H9 (cell line): ENCODE data around the gene COX6B2. TPM values are rescaled to one million over a fixed set of nuclear protein-coding genes. Genes with fewer than 3 reads are reported as not detected.

Source experiments
- DNase-seq: peaks from one replicate; pipeline ENCODE4 v3.0.0-alpha.2; 2017
- H2AFZ ChIP-seq: one replicate; pipeline ENCODE4 v1.6.1; 2013; ENCODE audit warnings: mild to moderate bottlenecking, low read length, control low read depth, moderate library complexity
- H2AK5ac ChIP-seq: 2 replicates; pipeline ENCODE4 v1.6.1; 2013; ENCODE audit warnings: low read length, control low read depth, mixed read lengths; ENCODE audit not compliant: insufficient read length
- H2BK120ac ChIP-seq: one replicate; pipeline ENCODE4 v1.6.1; 2013; ENCODE audit warnings: low read depth, mild to moderate bottlenecking, low read length, control low read depth, inconsistent platforms; ENCODE audit not compliant: poor library complexity, severe bottlenecking
- H2BK12ac ChIP-seq: 2 replicates; pipeline ENCODE4 v1.6.1; 2013; ENCODE audit warnings: low read length, control low read depth, mixed read lengths, low read depth; ENCODE audit not compliant: insufficient read length
- H2BK15ac ChIP-seq: 2 replicates; pipeline ENCODE4 v1.6.1; 2013; ENCODE audit warnings: low read depth, low read length, control low read depth
- H2BK20ac ChIP-seq: one replicate; pipeline ENCODE4 v1.6.1; 2013; ENCODE audit warnings: low read depth, mild to moderate bottlenecking, low read length, control low read depth, inconsistent platforms; ENCODE audit not compliant: poor library complexity, severe bottlenecking
- H2BK5ac ChIP-seq: 2 replicates; pipeline ENCODE4 v1.6.1; 2013; ENCODE audit warnings: low read length, control low read depth, mixed read lengths; ENCODE audit not compliant: insufficient read length
- H3K14ac ChIP-seq: 2 replicates; pipeline ENCODE4 v1.6.1; 2013; ENCODE audit warnings: low read length, control low read depth; ENCODE audit not compliant: insufficient read depth
- H3K18ac ChIP-seq: 2 replicates; pipeline ENCODE4 v1.6.1; 2013; ENCODE audit warnings: low read depth, mild to moderate bottlenecking, mixed read lengths, low read length, control low read depth; ENCODE audit not compliant: insufficient read length
- H3K23ac ChIP-seq: 2 replicates; pipeline ENCODE4 v1.6.1; 2013; ENCODE audit warnings: low read length, control low read depth, mixed read lengths, low read depth; ENCODE audit not compliant: insufficient read length
- H3K23me2 ChIP-seq: 2 replicates; pipeline ENCODE4 v1.6.1; 2013; ENCODE audit warnings: low read depth, mild to moderate bottlenecking, mixed read lengths, low read length, control low read depth; ENCODE audit not compliant: insufficient read length, poor library complexity, severe bottlenecking
- H3K27ac ChIP-seq: 2 replicates; pipeline ENCODE4 v1.5.1; 2013; ENCODE audit warnings: low read length, control low read depth, mixed read lengths, low read depth; ENCODE audit not compliant: insufficient read length
- H3K27me3 ChIP-seq: 2 replicates; pipeline ENCODE4 v1.6.1; 2013; ENCODE audit warnings: low read length, control low read depth, inconsistent platforms; ENCODE audit not compliant: insufficient read depth
- H3K4ac ChIP-seq: 2 replicates; pipeline ENCODE4 v1.6.1; 2013; ENCODE audit warnings: low read depth, mild to moderate bottlenecking, control low read depth, inconsistent platforms, low read length, moderate library complexity
- H3K4me1 ChIP-seq: 2 replicates; pipeline ENCODE4 v1.6.1; 2013; ENCODE audit warnings: low read length, control low read depth, inconsistent platforms; ENCODE audit not compliant: insufficient read depth
- H3K4me2 ChIP-seq: 2 replicates; pipeline ENCODE4 v1.6.1; 2013; ENCODE audit warnings: low read length, control low read depth, mixed read lengths; ENCODE audit not compliant: insufficient read length, insufficient read depth
- H3K56ac ChIP-seq: 2 replicates; pipeline ENCODE4 v1.6.1; 2013; ENCODE audit warnings: low read depth, mild to moderate bottlenecking, mixed read lengths, low read length, control low read depth; ENCODE audit not compliant: insufficient read length
- H3K79me1 ChIP-seq: 2 replicates; pipeline ENCODE4 v1.6.1; 2013; ENCODE audit warnings: low read depth, mild to moderate bottlenecking, moderate library complexity, low read length, control low read depth, inconsistent platforms; ENCODE audit not compliant: insufficient read depth, poor library complexity, severe bottlenecking
- H3K79me2 ChIP-seq: 2 replicates; pipeline ENCODE4 v1.6.1; 2013; ENCODE audit warnings: low read length, control low read depth, inconsistent platforms; ENCODE audit not compliant: insufficient read depth
- H3K9ac ChIP-seq: 2 replicates; pipeline ENCODE4 v1.6.1; 2013; ENCODE audit warnings: low read length, control low read depth, mixed read lengths; ENCODE audit not compliant: insufficient read length; ENCODE audit errors: extremely low read depth
- H3K9me3 ChIP-seq: one replicate; pipeline ENCODE4 v1.6.1; 2013; ENCODE audit warnings: low read depth, low read length, inconsistent platforms; ENCODE audit not compliant: control insufficient read depth
- H3T11ph ChIP-seq: one replicate; pipeline ENCODE4 v1.6.1; 2013; ENCODE audit warnings: mild to moderate bottlenecking, low read length, control low read depth, inconsistent platforms
- H4K20me1 ChIP-seq: one replicate; pipeline ENCODE4 v1.6.1; 2013; ENCODE audit not compliant: control insufficient read depth, insufficient read length, insufficient read depth
- H4K5ac ChIP-seq: 2 replicates; pipeline ENCODE4 v1.6.1; 2013; ENCODE audit warnings: low read depth, mild to moderate bottlenecking, mixed read lengths, low read length, control low read depth; ENCODE audit not compliant: insufficient read length
- H4K8ac ChIP-seq: replicated peaks from 2 replicates; pipeline ENCODE4 v1.6.1; 2013; ENCODE audit warnings: low read length, control low read depth, mixed read lengths, low read depth; ENCODE audit not compliant: insufficient read length
- H4K91ac ChIP-seq: 2 replicates; pipeline ENCODE4 v1.6.1; 2013; ENCODE audit warnings: low read depth, mild to moderate bottlenecking, moderate library complexity, mixed read lengths, low read length, control low read depth; ENCODE audit not compliant: insufficient read length
- H3K27ac Mint-ChIP-seq, 3 experiments: 2 replicates in 2 of 3; 3 replicates in 1 of 3; pipeline ENCODE4 v1.8.0; 2020 to 2021; ENCODE audit warnings: mixed read lengths in 3 of 3, mild to moderate bottlenecking in 1 of 3, moderate library complexity in 1 of 3
- H3K27me3 Mint-ChIP-seq: 2 replicates; pipeline ENCODE4 v1.8.0; 2021; ENCODE audit warnings: low read depth, mild to moderate bottlenecking, moderate library complexity, mixed read lengths
- H3K36me3 Mint-ChIP-seq, 3 experiments: 2 replicates in 2 of 3; 3 replicates in 1 of 3; pipeline ENCODE4 v1.8.0; 2020 to 2021; ENCODE audit warnings: low read depth in 3 of 3, mixed read lengths in 3 of 3; ENCODE audit not compliant: insufficient read depth in 1 of 3
- H3K4me1 Mint-ChIP-seq, 2 experiments: 2 replicates each; pipeline ENCODE4 v1.8.0; 2020; ENCODE audit warnings: mixed read lengths in 2 of 2
- H3K4me3 Mint-ChIP-seq, 2 experiments: 2 replicates in 1 of 2; 3 replicates in 1 of 2; pipeline ENCODE4 v1.8.0; 2020 to 2021; ENCODE audit warnings: mild to moderate bottlenecking in 2 of 2, mixed read lengths in 2 of 2, moderate library complexity in 1 of 2
- H3K9me3 Mint-ChIP-seq, 2 experiments: 2 replicates in 1 of 2; 3 replicates in 1 of 2; pipeline ENCODE4 v1.8.0; 2020; ENCODE audit warnings: mild to moderate bottlenecking in 2 of 2, mixed read lengths in 2 of 2, moderate library complexity in 1 of 2
- CTCF ChIP-seq: fragments of 200-600 bp; sonication (generic); conservative IDR thresholded peaks from 3 replicates; pipeline ENCODE4 v1.8.0; 2021; ENCODE audit warnings: antibody characterized with exemption, mild to moderate bottlenecking
- WGBS: extraction: QIAGEN DNeasy Blood & Tissue Kit; methylation state at CpG from one replicate; pipeline ENCODE4 v1.1.7; 2013; ENCODE audit warnings: missing lambda C conversion rate, low lambda C conversion rate, mixed read lengths; ENCODE audit not compliant: insufficient read length; ENCODE audit errors: extremely low coverage; 5-methylcytosine and 5-hydroxymethylcytosine counted together
- total RNA-seq: library from RNA; stranded (reverse); gene quantifications from 2 replicates; pipeline ENCODE4 v1.2.1, GENCODE V29; 2021

Gene COX6B2
- total RNA-seq, 1 experiment from 2014 or later, result 4.0 TPM

GRCh38 chr19:55353356-55353802 lies 1.1 kb downstream of the COX6B2 start:
- H2BK12ac ChIP-seq, result no peak overlapping the region
- H3T11ph ChIP-seq, result no peak overlapping the region
- no peak overlapping the region for H2BK15ac ChIP-seq
- H3K56ac ChIP-seq, result no peak overlapping the region
- no peak for DNase-seq
- Mint-ChIP-seq H3K36me3 (peaks cover 2 to 31% (median 6%) of the 10 kb centered on the region in 3 experiments; a peak in 5 of 7 replicates), H3K9me3 (no peaks in the 10 kb centered on the region; a peak in 1 of 5 replicates), H3K27ac (no peak overlapping the region), H3K27me3 (peaks cover 75% of the 10 kb centered on the region), H3K4me1 (peaks cover 54 to 58% of the 10 kb centered on the region in 2 experiments), H3K4me3 (peak overlapping the region; percentile 60 to 85)
- H4K8ac ChIP-seq, result no peak overlapping the region
- H2BK120ac ChIP-seq, result no peak overlapping the region
- no CpG with 5 or more reads among the region's 24 CpGs for WGBS
- no peak overlapping the region; the same call in 1 of the 2 replicates for H3K14ac ChIP-seq
- H2BK5ac ChIP-seq, result no peak overlapping the region
- H3K9me3 ChIP-seq, result no peaks in the 10 kb centered on the region
- peak overlapping the region; percentile 65 for H3K4me2 ChIP-seq
- no peak overlapping the region for H2BK20ac ChIP-seq
- H2AK5ac ChIP-seq, result no peak overlapping the region
- no peak for TF ChIP-seq CTCF
- H3K27ac ChIP-seq, result no peak overlapping the region
- H3K23me2 ChIP-seq, result peaks cover 9% of the 10 kb centered on the region
- no peaks in the 10 kb centered on the region for H3K79me1 ChIP-seq
- no peak overlapping the region for H4K5ac ChIP-seq
- H3K4ac ChIP-seq, result no peak overlapping the region
- H4K91ac ChIP-seq, result no peak overlapping the region
- no peak overlapping the region for H2AFZ ChIP-seq
- no peaks in the 10 kb centered on the region for H4K20me1 ChIP-seq
- no peak overlapping the region for H3K23ac ChIP-seq
- H3K27me3 ChIP-seq, result peaks cover 17% of the 10 kb centered on the region; the same call in 1 of the 2 replicates
- peaks cover 2% of the 10 kb centered on the region; the same call in 1 of the 2 replicates for H3K4me1 ChIP-seq
- no peak overlapping the region for H3K9ac ChIP-seq
- no peak overlapping the region for H3K18ac ChIP-seq
- no peaks in the 10 kb centered on the region for H3K79me2 ChIP-seq
